Nephron progenitor cell (in vitro differentiated cells): Measurements from ENCODE around the gene ULK4.
A peak's percentile ranks its signal among the peaks of the same experiment; 100 is the strongest.

Source experiments
- DNase-seq: peaks from one replicate; pipeline ENCODE4 v3.0.0; 2021
- H3K27ac Mint-ChIP-seq: 2 replicates; pipeline ENCODE4 v1.8.0; 2021; ENCODE audit warnings: mild to moderate bottlenecking, moderate library complexity, mixed read lengths
- H3K27me3 Mint-ChIP-seq: 2 replicates; pipeline ENCODE4 v1.8.0; 2021; ENCODE audit warnings: mild to moderate bottlenecking, low read depth, mixed read lengths; ENCODE audit not compliant: poor library complexity
- H3K36me3 Mint-ChIP-seq: 2 replicates; pipeline ENCODE4 v1.8.0; 2021; ENCODE audit warnings: low read depth, mixed read lengths
- H3K4me1 Mint-ChIP-seq: 2 replicates; pipeline ENCODE4 v1.8.0; 2021; ENCODE audit warnings: mixed read lengths
- H3K4me3 Mint-ChIP-seq: 2 replicates; pipeline ENCODE4 v1.8.0; 2021; ENCODE audit warnings: mild to moderate bottlenecking, moderate library complexity, mixed read lengths
- H3K9me3 Mint-ChIP-seq: 2 replicates; pipeline ENCODE4 v1.8.0; 2021; ENCODE audit warnings: mild to moderate bottlenecking, moderate library complexity, mixed read lengths
- TF ChIP-seq, protein P1 (sequence below): fragments of 200-600 bp; sonication (generic); IDR thresholded peaks from 2 replicates; pipeline ENCODE4 v1.5.0; 2021; ENCODE audit warnings: antibody characterized with exemption

ULK4 gene

DNA sequence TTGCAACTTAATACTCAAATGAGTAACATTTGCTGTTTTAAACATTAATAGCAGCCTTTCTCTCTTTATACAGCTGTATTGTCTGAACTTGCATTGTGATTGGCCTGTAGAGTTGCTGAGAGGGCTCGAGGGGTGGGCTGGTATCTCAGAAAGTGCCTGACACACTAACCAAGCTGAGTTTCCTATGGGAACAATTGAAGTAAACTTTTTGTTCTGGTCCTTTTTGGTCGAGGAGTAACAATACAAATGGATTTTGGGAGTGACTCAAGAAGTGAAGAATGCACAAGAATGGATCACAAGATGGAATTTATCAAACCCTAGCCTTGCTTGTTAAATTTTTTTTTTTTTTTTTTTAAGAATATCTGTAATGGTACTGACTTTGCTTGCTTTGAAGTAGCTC is 722.3 kb downstream of the ULK4 start:
- H3K9me3 Mint-ChIP-seq = no peaks in the 10 kb centered on the region
- peak overlapping the region; percentile 85 for H3K27ac Mint-ChIP-seq
- H3K27me3 Mint-ChIP-seq = no peaks in the 10 kb centered on the region
- H3K36me3 Mint-ChIP-seq = peaks cover 66% of the 10 kb centered on the region
- H3K4me3 Mint-ChIP-seq = no peak overlapping the region
- TF ChIP-seq, protein P1, sequence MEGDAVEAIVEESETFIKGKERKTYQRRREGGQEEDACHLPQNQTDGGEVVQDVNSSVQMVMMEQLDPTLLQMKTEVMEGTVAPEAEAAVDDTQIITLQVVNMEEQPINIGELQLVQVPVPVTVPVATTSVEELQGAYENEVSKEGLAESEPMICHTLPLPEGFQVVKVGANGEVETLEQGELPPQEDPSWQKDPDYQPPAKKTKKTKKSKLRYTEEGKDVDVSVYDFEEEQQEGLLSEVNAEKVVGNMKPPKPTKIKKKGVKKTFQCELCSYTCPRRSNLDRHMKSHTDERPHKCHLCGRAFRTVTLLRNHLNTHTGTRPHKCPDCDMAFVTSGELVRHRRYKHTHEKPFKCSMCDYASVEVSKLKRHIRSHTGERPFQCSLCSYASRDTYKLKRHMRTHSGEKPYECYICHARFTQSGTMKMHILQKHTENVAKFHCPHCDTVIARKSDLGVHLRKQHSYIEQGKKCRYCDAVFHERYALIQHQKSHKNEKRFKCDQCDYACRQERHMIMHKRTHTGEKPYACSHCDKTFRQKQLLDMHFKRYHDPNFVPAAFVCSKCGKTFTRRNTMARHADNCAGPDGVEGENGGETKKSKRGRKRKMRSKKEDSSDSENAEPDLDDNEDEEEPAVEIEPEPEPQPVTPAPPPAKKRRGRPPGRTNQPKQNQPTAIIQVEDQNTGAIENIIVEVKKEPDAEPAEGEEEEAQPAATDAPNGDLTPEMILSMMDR = no peak
- DNase-seq = no peak
- peaks cover 11% of the 10 kb centered on the region for H3K4me1 Mint-ChIP-seq

DNA sequence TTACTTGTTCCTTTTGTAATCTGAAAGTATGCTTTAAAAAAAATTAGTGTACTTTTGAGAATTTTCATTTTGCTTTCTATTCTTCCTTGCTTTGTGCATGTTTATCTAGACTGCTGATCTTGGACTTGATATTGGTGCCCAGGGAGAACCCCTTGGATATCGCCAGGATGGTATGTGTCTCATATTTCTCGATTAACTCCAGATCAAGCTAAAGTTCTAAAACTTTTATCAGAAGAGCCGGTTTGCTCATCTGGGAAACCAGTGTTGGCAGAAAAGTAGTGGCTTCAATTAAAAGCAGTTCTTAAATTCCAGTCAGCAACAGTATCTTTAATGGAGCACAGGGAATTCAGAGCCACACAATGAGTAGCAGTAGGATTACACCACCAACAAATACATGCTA is 724.0 kb downstream of the ULK4 start:
- Mint-ChIP-seq H3K27ac (no peak overlapping the region), H3K36me3 (peaks cover 83% of the 10 kb centered on the region), H3K4me1 (peaks cover 18% of the 10 kb centered on the region)

DNA sequence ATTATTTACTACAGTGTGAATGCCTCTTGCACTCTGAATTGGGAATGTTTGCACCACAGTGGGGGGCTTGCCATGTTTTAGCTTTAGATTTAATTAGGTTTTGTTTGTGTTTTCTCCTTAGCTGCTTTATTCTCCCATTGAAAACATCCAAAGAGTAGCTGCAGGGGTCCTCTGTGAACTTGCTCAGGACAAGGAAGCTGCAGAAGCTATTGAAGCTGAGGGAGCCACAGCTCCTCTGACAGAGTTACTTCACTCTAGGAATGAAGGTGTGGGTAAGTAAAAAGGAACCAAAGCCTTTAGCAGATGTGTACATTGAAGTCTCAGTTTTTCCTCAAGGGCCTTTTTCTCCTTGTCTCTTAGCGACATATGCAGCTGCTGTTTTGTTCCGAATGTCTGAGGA is 725.7 kb downstream of the ULK4 start:
- H3K36me3 Mint-ChIP-seq = peaks cover 92% of the 10 kb centered on the region
- H3K9me3 Mint-ChIP-seq = no peaks in the 10 kb centered on the region
- peaks cover 18% of the 10 kb centered on the region for H3K4me1 Mint-ChIP-seq
- DNase-seq = no peak
- no peak overlapping the region for H3K4me3 Mint-ChIP-seq
- H3K27ac Mint-ChIP-seq = no peak overlapping the region
- H3K27me3 Mint-ChIP-seq = no peaks in the 10 kb centered on the region
- TF ChIP-seq, protein P1 = no peak

More for the DNA sequence above, 724.0 kb downstream of the ULK4 start:
- no peak for DNase-seq
- TF ChIP-seq, protein P1 = no peak
- Mint-ChIP-seq H3K4me3 (no peak overlapping the region), H3K9me3 (no peaks in the 10 kb centered on the region), H3K27me3 (no peaks in the 10 kb centered on the region)

DNA sequence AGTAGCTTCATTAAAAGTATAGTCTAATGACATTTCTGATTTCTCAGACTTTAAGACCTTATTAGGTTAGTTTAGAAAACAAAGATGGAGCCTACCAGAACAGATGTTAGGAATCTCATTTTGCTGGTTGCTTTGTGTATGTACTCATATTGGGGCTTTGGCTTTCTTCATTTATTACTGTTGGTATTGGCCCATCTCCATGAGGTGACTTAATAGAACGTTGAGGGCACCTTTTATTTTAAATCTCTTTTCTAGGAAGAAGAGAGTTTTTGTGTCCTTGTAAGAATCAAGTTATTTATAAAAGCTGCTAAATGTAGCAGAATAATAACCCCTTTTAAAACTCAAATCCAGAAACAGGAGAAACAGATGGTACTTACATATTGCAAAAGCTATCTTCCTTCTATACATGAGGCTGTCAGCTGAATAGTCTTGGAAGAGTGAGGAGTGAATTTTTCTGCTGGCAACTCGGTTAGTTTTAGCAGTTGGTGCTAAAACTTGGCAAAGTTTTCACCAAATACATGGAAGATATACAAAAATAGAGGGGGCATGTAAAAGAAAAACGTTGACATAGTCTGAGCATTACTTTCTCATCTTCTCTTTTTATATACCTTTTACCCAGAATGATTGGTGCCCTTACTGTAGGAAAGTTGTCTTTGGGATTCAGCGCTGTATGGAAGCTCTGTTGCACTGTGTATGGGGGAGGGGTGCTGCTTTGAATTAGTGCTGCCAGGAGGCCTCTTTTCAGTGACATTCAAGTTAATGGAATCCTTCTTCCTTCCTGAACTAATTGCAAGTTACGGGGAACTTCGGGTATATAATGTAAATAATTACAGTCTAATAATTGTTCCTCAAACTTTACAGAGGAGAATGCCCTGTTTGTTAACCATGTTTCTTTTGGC is 726.8 kb downstream of the ULK4 start:
- peaks cover 18% of the 10 kb centered on the region for H3K4me1 Mint-ChIP-seq
- TF ChIP-seq, protein P1 = no peak
- H3K9me3 Mint-ChIP-seq = no peaks in the 10 kb centered on the region
- no peak overlapping the region for H3K4me3 Mint-ChIP-seq
- H3K27me3 Mint-ChIP-seq = no peaks in the 10 kb centered on the region
- peaks cover 94% of the 10 kb centered on the region for H3K36me3 Mint-ChIP-seq
- DNase-seq = no peak
- peak overlapping the region; percentile 69 for H3K27ac Mint-ChIP-seq

DNA sequence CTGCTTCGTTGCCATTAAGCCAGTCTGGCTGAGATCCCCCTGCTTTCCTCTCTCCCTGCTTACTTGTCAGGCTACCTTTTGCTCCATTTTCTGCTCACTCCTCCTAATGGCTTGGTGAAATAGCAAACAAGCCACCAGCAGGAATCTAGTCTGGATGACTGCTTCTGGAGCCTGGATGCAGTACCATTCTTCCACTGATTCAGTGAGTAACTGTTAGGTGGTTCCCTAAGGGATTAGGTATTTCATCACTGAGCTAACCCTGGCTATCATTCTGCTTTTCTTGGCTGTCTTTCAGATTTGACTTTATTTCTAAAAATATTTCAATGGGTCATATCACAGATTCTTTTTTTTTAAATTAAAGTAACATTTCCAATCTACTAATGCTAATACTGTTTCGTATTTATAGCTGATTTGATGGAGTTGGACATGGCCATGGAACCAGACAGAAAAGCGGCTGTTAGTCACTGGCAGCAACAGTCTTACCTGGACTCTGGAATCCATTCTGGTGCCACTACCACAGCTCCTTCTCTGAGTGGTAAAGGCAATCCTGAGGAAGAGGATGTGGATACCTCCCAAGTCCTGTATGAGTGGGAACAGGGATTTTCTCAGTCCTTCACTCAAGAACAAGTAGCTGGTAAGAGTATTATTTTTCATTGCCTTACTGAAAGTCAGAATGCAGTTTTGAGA is 737.6 kb downstream of the ULK4 start:
- Mint-ChIP-seq H3K27ac (no peak overlapping the region), H3K36me3 (peaks cover 65% of the 10 kb centered on the region), H3K27me3 (no peaks in the 10 kb centered on the region), H3K9me3 (peaks cover 4% of the 10 kb centered on the region), H3K4me3 (no peak overlapping the region), H3K4me1 (peaks cover 21% of the 10 kb centered on the region)
- no peak for DNase-seq
- TF ChIP-seq, protein P1 = no peak
